GDM1 (cell line): ENCODE data around the gene TMEM38B.
"Not testable (repeated sequence)": the region's sequence is repeated elsewhere in the genome, so short reads cannot be mapped to it uniquely, and the experiment has no call there.

Experiments used
- DNase-seq: peaks from one replicate; lab custom pipeline; 2025; lab: John Stamatoyannopoulos, UW

Gene TMEM38B

DNA sequence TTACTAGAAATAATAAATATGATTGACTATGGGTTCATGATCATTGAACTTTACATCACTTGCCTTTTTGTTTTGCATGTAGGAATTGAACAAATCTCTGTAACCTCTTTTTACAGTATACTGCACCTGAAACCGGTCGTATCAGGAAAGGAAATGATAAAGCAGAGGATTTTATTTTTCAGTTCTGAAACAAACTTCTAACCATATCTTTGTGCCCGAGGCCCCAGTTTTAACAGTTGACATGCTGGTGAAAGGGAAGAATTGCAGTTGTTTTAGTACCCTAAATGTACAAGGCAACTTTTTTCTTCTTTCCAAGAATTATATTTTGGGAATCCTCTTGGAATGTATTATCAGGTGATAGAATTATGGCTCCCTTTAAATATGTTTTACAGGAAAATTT lies 27.8 kb downstream of the TMEM38B start:
- DNase-seq = no peak

DNA sequence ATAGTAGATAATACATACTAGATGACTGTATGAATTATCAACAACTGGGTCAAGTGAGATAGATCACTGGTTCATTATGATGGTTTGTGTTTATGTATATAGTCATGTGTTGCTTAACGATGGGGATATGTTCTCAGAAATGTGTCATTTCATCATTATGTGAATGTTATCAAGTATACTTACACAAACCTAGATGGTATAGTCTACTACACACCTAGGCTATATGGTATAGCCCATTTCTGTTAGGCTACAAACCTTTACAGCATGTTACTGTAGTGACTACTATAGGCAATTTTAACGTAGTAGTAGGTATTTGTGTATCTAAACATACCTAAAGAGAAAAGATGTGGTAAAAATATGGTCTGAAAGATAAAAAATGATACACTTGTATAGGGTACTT lies 31.0 kb downstream of the TMEM38B start:
- no peak for DNase-seq

DNA sequence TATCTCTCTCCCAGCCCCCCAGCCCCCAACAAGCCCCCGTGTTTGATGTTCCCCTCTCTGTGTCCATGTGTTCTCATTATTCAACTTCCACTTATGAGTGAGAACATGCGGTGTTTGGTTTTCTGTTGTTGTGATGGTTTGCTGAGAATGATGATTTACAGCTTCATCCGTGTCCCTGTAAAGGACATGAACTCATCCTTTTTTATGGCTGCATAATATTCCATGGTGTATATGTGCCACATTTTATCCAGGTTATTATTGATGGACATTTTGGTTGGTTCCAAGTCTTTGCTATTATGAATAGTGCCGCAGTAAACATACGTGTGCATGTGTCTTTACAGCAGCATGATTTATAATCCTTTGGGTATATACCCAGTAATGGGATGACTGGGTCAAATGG lies 33.9 kb downstream of the TMEM38B start:
- DNase-seq = not testable (repeated sequence)

DNA sequence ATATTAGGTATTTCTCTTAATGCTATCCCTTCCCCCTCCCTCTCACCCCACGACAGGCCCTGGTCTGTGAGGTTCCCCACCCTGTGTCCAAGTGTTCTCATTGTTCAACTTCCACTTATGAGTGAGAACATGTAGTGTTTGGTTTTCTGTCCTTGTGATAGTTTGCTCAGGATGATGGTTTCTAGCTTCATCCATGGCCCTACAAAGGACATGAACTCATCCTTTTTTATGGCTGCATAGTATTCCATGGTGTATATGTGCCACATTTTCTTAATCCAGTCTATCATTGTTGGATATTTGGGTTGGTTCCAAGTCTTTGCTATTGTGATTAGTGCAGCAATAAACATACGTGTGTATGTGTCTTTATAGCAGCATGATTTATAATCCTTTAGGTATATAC lies 37.1 kb downstream of the TMEM38B start:
- DNase-seq = not testable (repeated sequence)

DNA sequence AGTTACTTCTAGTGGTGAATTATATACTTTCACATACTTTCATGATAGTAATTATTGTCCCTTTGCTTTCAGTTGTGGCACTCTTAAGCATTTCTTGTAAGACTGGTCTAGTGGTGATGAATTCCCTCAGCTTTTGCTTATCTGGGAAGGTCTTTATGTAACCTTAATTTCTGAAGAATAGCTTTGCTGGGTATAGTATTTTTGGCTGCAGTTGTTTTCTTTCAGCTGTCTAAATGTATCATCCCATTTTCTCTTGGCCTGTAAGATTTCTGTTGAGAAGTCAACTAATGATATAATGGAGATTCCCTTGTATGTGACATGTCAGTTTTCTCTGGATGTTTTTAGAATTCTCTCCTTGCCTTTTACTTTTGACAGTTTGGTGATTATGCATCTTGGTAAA lies 41.0 kb downstream of the TMEM38B start:
- DNase-seq = no peak

DNA sequence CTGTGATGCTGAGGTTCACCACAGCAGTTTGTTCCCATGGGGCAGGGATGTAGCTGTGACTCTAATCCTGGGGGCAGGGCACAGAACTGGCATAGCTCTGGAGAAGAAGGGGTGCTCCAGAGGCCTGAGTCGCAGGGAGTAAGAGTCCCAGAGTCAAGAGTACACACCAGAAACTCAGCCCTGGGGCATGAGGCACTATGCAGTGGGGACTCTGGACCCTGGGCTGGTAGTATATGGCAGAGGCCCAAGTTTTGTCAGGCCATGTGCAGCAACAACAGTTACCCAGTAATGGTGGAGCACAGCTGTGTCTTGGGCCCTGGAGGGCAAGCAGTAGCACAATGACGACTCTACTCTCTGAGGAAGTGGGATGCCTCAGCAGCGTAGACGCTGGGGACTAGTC lies 42.9 kb downstream of the TMEM38B start:
- DNase-seq = no peak

DNA sequence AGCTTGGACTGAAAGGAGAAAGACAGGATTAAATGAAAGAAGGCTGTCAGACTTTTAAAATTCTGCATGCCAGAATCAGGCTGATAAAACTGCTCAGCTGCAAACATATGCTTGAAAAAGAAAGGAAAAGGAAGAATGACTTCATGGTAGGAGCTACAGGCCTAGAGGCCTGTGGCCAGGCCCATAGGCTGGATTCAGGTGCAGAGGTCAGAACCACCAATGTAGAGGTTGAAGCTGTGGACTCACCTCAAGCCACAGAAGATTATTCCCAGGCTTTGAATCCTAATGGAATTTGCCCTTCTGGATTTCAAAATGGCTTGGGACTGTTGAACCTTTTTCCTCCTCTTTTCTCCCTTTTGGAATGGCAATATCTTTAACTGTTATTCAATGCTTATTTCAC lies 47.7 kb downstream of the TMEM38B start:
- DNase-seq = no peak

DNA sequence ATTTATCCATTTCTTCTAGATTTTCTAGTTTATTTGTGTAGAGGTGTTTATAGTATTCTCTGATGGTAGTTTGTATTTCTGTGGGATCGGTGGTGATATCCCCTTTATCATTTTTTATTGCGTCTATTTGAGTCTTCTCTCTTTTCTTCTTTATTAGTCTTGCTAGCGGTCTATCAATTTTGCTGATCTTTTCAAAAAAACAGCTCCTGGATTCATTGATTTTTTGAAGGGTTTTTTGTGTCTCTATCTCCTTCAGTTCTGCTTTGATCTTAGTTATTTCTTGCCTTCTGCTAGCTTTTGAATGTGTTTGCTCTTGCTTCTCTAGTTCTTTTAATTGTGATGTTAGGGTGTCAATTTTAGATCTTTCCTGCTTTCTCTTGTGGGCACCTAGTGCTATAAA lies 53.0 kb downstream of the TMEM38B start:
- DNase-seq = not testable (repeated sequence)

DNA sequence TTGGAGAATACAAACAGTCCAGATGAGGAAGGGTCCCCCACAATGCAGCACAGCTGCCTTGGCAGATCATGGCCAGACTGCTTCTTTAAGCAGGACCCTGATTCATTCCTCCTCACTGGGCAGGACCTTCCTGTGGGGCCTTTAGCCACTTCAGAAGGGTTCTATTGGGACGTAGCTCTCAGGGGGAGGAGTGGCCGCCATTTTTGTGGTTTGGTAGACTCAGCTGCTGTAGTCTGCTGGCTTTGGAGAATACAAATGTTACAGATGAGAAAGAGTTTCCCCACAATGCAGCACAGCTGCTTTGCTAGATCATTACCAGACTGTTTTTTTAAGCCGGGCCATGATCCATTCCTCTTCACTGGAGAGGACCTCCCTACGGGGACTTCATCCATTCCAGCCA lies 57.4 kb downstream of the TMEM38B start:
- DNase-seq = no peak

DNA sequence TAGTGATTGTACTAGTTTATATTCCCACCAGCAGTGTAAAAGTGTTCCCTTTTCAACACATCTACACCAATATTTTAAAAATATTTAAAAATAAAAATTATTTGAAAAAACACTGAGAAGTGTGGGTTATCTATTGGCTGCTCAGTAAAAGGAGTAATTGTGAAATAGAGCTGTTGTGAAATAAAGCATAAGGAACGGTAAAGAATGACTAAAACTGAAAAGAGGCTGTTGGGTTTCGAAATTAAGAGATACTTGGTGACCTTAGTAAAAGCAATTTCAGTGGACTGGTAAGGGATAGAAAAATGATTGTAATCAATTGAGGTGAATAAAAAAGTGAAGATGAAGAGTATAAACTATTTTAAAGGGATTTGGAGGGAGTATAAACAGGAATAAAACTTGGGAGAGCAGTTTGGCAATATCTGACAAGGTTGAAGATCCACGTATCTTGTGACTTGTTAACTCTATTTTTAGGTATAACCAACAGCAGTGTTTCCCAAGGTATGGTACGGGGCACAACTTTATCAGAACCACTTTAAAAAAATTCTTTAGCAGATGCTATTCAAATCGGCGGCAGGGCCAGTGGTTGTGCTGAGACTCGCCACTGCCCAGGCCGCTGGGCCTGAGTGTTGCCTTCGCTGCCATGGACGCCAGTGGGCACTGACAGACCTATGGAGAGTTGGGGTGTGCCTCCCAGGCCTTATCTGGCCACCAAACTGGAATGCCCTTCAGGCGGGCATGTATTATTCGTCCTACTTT lies 63.3 kb downstream of the TMEM38B start:
- DNase-seq = no peak

DNA sequence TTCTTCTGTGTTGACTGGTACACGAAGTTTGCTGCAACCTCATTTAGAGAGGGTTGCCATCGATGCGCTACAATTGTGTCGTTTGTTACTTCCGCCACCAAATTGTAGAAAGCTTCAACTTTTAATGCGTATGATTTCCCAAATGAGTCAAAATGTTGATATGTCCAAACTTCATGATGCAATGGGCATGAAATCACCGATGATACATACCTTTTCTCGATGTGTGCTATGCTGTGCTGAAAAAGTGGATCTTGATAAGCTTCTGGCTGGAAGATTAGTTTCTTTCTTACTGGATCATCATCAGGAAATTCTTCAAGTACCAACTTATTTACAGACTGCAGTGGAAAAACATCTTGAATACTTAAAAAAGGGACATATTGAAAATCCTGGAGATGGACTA lies 65.7 kb downstream of the TMEM38B start:
- DNase-seq = no peak

DNA sequence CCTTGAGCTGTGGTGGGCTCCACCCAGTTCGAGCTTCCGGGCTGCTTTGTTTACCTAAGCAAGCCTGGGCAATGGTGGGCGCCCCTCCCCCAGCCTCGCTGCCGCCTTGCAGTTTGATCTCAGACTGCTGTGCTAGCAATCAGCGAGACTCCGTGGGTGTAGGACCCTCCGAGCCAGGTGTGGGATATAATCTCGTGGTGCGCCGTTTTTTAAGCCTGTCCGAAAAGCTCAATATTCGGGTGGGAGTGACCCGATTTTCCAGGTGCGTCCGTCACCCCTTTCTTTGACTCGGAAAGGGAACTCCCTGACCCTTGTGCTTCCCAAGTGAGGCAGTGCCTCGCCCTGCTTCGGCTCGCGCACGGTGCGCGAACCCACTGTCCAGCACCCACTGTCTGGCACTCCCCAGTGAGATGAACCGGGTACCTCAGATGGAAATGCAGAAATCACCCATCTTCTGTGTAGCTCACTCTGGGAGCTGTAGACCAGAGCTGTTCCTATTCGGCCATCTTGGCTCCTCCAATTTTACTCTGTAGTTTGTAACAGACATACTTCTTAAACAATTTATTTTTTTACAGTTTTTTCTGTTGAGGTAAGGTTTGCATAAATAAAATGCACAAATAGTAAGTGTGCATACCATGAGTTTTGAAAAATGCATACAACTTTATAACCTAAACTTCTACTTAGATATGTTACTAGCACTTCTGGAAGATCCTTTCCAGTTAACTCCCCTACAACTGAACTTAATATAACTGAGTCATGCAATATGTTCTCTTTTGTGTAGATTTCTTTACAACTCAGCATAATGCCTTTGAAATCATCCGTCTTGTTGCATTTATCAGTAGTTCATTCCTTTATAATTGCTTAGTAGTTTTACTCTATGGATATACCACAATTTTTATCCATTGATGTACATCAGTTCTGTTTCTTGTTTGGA lies 88.5 kb downstream of the TMEM38B start:
- DNase-seq = not testable (repeated sequence)

DNA sequence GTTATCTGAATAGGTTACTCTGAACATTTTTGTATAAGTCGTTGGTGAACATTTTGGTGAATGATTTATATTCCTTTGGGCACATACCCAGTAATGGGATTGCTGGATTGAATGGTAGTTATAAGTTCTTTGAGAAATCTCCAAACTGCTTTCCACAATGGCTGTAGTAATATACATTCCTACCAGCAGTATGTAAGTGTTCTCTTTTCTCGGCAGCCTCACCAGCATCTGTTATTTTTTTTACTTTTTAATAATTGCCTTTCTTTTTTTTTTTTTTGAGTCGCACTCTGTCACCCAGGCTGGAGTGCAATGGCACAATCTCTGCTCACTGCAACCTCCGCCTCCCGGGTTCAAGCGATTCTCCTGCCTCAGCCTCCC lies 89.1 kb downstream of the TMEM38B start:
- DNase-seq = not testable (repeated sequence)

DNA sequence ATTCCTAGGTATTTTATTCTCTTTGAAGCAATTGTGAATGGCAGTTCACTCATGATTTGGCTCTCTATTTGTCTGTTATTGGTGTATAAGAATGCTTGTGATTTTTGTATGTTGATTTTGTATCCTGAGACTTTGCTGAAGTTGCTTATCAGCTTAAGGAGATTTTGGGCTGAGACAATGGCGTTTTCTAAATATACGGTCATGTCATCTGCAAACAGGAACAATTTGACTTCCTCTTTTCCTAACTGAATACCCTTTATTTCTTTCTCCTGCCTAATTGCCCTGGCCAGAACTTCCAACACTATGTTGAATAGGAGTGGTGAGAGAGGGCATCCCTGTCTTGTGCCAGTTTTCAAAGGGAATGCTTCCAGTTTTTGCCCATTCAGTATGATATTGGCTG lies 92.5 kb downstream of the TMEM38B start:
- DNase-seq = not testable (repeated sequence)

DNA sequence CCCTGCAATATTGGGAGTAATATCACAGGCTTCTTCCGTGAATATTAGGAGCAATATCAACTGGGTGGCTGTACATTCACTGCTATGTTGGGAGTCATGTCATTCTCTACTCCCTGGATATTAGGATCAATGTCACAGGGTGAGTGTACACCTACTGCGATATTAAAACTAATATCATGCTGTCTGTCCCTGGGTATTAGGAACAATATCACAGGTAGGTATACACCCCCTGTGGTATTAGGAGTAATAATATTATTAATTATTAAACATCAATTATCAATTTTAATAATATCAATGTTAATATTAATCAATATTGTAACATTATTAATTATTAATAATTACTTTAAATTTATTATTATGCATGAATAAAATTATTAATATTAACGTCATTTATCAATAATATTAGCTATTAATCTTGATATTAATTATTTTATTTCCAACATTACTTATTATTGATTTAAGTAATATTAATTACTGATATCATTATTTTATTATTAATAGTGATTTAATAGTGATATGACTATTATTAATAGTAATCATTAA lies 121.9 kb downstream of the TMEM38B start:
- DNase-seq = no peak

DNA sequence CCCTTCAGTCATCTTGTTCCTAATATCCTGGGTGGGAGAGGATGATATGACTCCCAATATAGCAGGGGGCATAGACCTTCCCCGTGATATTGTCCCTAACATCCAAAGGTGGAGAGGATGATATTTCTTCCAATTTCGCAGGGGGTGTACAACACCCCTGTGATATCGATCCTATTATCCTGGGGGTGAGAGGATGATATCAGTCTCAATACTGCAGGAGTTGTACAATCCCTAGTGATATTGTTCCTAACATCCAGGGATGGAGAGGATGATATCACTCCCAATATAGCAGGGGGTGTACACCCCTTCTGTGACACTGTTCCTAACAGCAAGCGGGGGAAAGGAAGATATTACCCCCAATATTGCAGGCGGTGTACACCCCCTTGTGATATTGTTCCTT lies 122.6 kb downstream of the TMEM38B start:
- no peak for DNase-seq

DNA sequence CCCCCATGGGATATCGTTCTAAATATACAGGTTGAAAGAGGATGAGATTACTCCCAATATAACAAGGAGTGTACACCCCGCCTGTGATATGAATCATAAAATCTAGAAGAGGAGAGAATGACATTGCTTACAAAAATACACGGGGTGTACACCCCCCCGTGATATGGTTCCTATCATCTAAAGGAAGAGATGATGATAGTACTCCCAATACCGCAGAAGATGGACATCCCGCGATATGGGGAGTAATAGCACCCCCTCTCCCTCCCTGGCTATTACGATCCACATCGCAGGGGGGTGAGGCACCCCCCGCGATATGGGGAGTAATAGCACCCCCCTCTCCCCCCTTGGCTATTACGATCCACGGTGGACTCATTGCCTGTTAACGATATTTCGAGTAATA lies 124.6 kb downstream of the TMEM38B start:
- no peak for DNase-seq

DNA sequence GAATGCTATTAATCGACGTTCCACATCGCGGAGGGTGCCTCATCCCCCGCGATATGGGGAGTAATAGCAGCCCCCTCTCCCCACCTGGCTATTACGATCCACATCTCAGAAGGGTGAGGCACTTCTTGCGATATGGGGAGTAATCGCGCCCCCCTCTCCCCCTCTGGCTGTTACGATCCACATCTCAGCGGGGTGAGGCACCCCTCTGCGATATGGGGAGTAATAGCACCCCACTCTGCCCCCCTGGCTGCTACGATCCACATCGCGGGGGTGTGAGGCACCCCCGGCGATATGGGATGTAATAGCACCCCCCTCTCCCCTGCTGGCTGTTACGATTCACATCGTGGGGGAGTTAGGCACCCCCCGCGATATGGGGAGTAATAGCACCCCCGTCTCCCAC lies 128.5 kb downstream of the TMEM38B start:
- DNase-seq = no peak
